ENCODE data around the gene PHACTR1. TPM values are rescaled to one million over a fixed set of nuclear protein-coding genes. Genes with fewer than 3 reads are reported as not detected.

Gene PHACTR1
- total RNA-seq, 1 experiment from 2014 or later, result 0.05 TPM

- ChIA-PET POLR2A (no interaction called here), CTCF (no interaction called here)
- Histone ChIP-seq H3K9me3 (ENCODE audit: control insufficient read depth, insufficient read depth, low read depth, low read length) (no peaks in the 10 kb centered on the region), H3K36me3 (ENCODE audit: control insufficient read depth, insufficient read depth, low read length) (no peaks in the 10 kb centered on the region), H3K4me1 (ENCODE audit: control insufficient read depth, insufficient read depth, low read length) (no peaks in the 10 kb centered on the region), H3K4me3 (ENCODE audit: low read depth in 2 of 2, low read length in 2 of 2) (no peak overlapping the region), H3K27me3 (ENCODE audit: control insufficient read depth, insufficient read depth, low read length) (no peaks in the 10 kb centered on the region), H3K27ac (ENCODE audit: low read length) (no peak overlapping the region)
- DNase-seq (ENCODE audit: low read depth, low spot score) (no peak), ATAC-seq (no peak)
- no TSS peak for BruUV-seq (replicated peaks)
- in situ Hi-C loops (cut with HindIII; ENCODE audit: low pct_unique_long_range_greater_than_20kb, low sequenced_read_pairs) (no loop called here), intact Hi-C loops (cut with micrococcal nuclease; ENCODE audit: unreplicated experiment) (no loop called here)
- TF ChIP-seq SIN3A (IDR thresholded peaks at IDR 0.05; ENCODE audit: borderline replicate concordance, insufficient read depth, low read depth, low read length), result no peak
- no peak for TF ChIP-seq REST (IDR thresholded peaks at IDR 0.05; ENCODE audit: insufficient read depth in 1 of 2, low read depth in 2 of 2, low read length in 1 of 2)
- TF ChIP-seq CTCF (IDR thresholded peaks at IDR 0.05), result no peak
- no peak for TF ChIP-seq POLR2AphosphoS5 (IDR thresholded peaks at IDR 0.05; ENCODE audit: low read depth, low read length)
- no peak for TF ChIP-seq TCF7L2 (IDR thresholded peaks at IDR 0.05; ENCODE audit: low read depth, low read length)
These were observed 378.3 kb downstream of the PHACTR1 start for GRCh38 chr6:13094781-13095425.

GRCh38 chr6:13096084-13096483 is 379.5 kb downstream of the PHACTR1 start:
- no peak for TF ChIP-seq CTCF (IDR thresholded peaks at IDR 0.05)
- Histone ChIP-seq H3K27ac (ENCODE audit: low read length) (no peak overlapping the region), H3K4me3 (ENCODE audit: low read depth in 2 of 2, low read length in 2 of 2) (no peak overlapping the region), H3K27me3 (ENCODE audit: control insufficient read depth, insufficient read depth, low read length) (no peaks in the 10 kb centered on the region), H3K4me1 (ENCODE audit: control insufficient read depth, insufficient read depth, low read length) (no peaks in the 10 kb centered on the region), H3K36me3 (ENCODE audit: control insufficient read depth, insufficient read depth, low read length) (no peaks in the 10 kb centered on the region), H3K9me3 (ENCODE audit: control insufficient read depth, insufficient read depth, low read depth, low read length) (no peaks in the 10 kb centered on the region)
- DNase-seq (ENCODE audit: low read depth, low spot score) (no peak), ATAC-seq (no peak)
- intact Hi-C loops (cut with micrococcal nuclease; ENCODE audit: unreplicated experiment), result no loop called here
- POLR2A ChIA-PET, result no interaction called here
- in situ Hi-C loops (cut with HindIII; ENCODE audit: low pct_unique_long_range_greater_than_20kb, low sequenced_read_pairs), result no loop called here
- CTCF ChIA-PET, result no interaction called here
- no TSS peak for BruUV-seq (replicated peaks)
